Femur (tissue), 1 donor: ENCODE measurements around the gene ADGRL3.
"Not testable (repeated sequence)": the region's sequence is repeated elsewhere in the genome, so short reads cannot be mapped to it uniquely, and the experiment has no call there.

Experiments used
- DNase-seq: peaks from one replicate; pipeline ENCODE4 v3.0.0-alpha.2; 2017

Gene ADGRL3

GRCh38 chr4:61207156-61207555, 7.0 kb downstream of the ADGRL3 start:
- not testable (repeated sequence) for DNase-seq

- DNase-seq = no peak
Observed at GRCh38 chr4:61210186-61210939, 10.2 kb downstream of the ADGRL3 start.

- DNase-seq = no peak
Observed at GRCh38 chr4:61211781-61212180, 11.7 kb downstream of the ADGRL3 start.

- DNase-seq = no peak
Observed at GRCh38 chr4:61212788-61213187, 12.7 kb downstream of the ADGRL3 start.

- no peak for DNase-seq
Observed at GRCh38 chr4:61214680-61215079, 14.6 kb downstream of the ADGRL3 start.

- DNase-seq = no peak
Observed at GRCh38 chr4:61217222-61217621, 17.1 kb downstream of the ADGRL3 start.

GRCh38 chr4:61220556-61220955, 20.4 kb downstream of the ADGRL3 start:
- no peak for DNase-seq

GRCh38 chr4:61223385-61223784, 23.3 kb downstream of the ADGRL3 start:
- no peak for DNase-seq

GRCh38 chr4:61224573-61224972, 24.4 kb downstream of the ADGRL3 start:
- DNase-seq = no peak

- DNase-seq = no peak
Observed at GRCh38 chr4:61225656-61226055, 25.5 kb downstream of the ADGRL3 start.

- DNase-seq = no peak
Observed at GRCh38 chr4:61231421-61231820, 31.3 kb downstream of the ADGRL3 start.

GRCh38 chr4:61239250-61239649, 39.1 kb downstream of the ADGRL3 start:
- no peak for DNase-seq

GRCh38 chr4:61243962-61244361, 43.8 kb downstream of the ADGRL3 start:
- no peak for DNase-seq

- no peak for DNase-seq
Observed at GRCh38 chr4:61245069-61245714, 45.1 kb downstream of the ADGRL3 start.

GRCh38 chr4:61246034-61246433, 45.9 kb downstream of the ADGRL3 start:
- peak; percentile 48 for DNase-seq

- no peak for DNase-seq
Observed at GRCh38 chr4:61248705-61249104, 48.6 kb downstream of the ADGRL3 start.

- peak; percentile 32 for DNase-seq
Observed at GRCh38 chr4:61251129-61251528, 51.0 kb downstream of the ADGRL3 start.

- DNase-seq = no peak
Observed at GRCh38 chr4:61254406-61254805, 54.3 kb downstream of the ADGRL3 start.

- DNase-seq = no peak
Observed at GRCh38 chr4:61273233-61273632, 73.1 kb downstream of the ADGRL3 start.

- no peak for DNase-seq
Observed at GRCh38 chr4:61274286-61274685, 74.2 kb downstream of the ADGRL3 start.

- DNase-seq = no peak
Observed at GRCh38 chr4:61275241-61275640, 75.1 kb downstream of the ADGRL3 start.

GRCh38 chr4:61276029-61276428, 75.9 kb downstream of the ADGRL3 start:
- no peak for DNase-seq

- no peak for DNase-seq
Observed at GRCh38 chr4:61277785-61278760, 77.9 kb downstream of the ADGRL3 start.
